ENCODE data around the gene PWWP2B. TPM values are rescaled to one million over a fixed set of nuclear protein-coding genes. Genes with fewer than 3 reads are reported as not detected.

Gene PWWP2B
- total and polyA plus RNA-seq, 10 of the 15 experiments (the other 5 are each of a cell fraction or from before 2014, with no cell fraction given), result 0.04 to 0.87 (median 0.35) TPM; not detected in 4

DNA sequence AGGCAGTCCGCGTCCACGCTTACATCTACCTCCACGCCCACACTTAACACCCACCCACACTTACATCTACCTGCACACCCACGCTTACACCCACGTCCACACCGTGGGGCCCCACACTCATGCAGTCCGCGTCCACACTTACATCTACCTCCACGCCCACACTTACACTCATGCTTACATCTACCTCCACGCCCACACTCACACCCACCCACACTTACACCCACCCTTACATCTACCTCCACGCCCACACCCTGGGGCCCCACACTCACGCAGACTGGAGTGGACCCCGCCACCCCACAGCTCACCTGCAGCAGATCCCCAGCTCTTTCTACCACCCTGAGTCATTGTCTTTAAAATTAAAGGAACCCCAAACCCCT, 32.4 kb upstream of the PWWP2B start:
- Histone ChIP-seq H3K79me2 (ENCODE audit: control insufficient read depth, insufficient read depth, low read length) (no peaks in the 10 kb centered on the region), H4K20me1 (ENCODE audit: control insufficient read depth, insufficient read depth) (no peaks in the 10 kb centered on the region), H3K27ac (ENCODE audit: control insufficient read depth, insufficient read depth) (no peak overlapping the region), H3K9me3 (replicated peaks; ENCODE audit: control insufficient read depth, insufficient read depth, low read length) (no peaks in the 10 kb centered on the region; the same call in 2 of the 3 replicates), H3K36me3 (ENCODE audit: control insufficient read depth in 2 of 2, insufficient read depth in 2 of 2, low read length in 1 of 2) (no peaks in the 10 kb centered on the region), H3K4me2 (ENCODE audit: control insufficient read depth, insufficient read depth) (no peak overlapping the region), H3K9ac (ENCODE audit: control insufficient read depth, insufficient read depth, low read length) (no peak overlapping the region), H3K4me3 (no peak overlapping the region), H2AFZ (ENCODE audit: control insufficient read depth, low read depth, low read length) (no peak overlapping the region), H3K27me3 (replicated peaks in 1 of 2; ENCODE audit: control insufficient read depth in 2 of 2, insufficient read depth in 2 of 2, low read length in 1 of 2) (no peaks in the 10 kb centered on the region), H3K4me1 (ENCODE audit: control insufficient read depth, insufficient read depth, low read length) (no peaks in the 10 kb centered on the region)
- BruUV-seq (replicated peaks), result no TSS peak
- DNase-seq (ENCODE audit: low read depth, low spot score) (no peak), ATAC-seq (no peak), FAIRE-seq (no peak)
- CTCF ChIA-PET, result no interaction called here
- TF ChIP-seq NFYB (IDR thresholded peaks at IDR 0.05; ENCODE audit: insufficient read depth, low read depth, low read length), result no peak
- TF ChIP-seq, protein P1, sequence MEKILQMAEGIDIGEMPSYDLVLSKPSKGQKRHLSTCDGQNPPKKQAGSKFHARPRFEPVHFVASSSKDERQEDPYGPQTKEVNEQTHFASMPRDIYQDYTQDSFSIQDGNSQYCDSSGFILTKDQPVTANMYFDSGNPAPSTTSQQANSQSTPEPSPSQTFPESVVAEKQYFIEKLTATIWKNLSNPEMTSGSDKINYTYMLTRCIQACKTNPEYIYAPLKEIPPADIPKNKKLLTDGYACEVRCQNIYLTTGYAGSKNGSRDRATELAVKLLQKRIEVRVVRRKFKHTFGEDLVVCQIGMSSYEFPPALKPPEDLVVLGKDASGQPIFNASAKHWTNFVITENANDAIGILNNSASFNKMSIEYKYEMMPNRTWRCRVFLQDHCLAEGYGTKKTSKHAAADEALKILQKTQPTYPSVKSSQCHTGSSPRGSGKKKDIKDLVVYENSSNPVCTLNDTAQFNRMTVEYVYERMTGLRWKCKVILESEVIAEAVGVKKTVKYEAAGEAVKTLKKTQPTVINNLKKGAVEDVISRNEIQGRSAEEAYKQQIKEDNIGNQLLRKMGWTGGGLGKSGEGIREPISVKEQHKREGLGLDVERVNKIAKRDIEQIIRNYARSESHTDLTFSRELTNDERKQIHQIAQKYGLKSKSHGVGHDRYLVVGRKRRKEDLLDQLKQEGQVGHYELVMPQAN (conservative IDR thresholded peaks at IDR 0.05), result no peak
- TF ChIP-seq, protein P2, sequence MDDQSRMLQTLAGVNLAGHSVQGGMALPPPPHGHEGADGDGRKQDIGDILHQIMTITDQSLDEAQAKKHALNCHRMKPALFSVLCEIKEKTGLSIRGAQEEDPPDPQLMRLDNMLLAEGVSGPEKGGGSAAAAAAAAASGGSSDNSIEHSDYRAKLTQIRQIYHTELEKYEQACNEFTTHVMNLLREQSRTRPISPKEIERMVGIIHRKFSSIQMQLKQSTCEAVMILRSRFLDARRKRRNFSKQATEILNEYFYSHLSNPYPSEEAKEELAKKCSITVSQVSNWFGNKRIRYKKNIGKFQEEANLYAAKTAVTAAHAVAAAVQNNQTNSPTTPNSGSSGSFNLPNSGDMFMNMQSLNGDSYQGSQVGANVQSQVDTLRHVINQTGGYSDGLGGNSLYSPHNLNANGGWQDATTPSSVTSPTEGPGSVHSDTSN (IDR thresholded peaks at IDR 0.05; ENCODE audit: insufficient replicate concordance, low read depth, low read length), result no peak
- SMC1A ChIA-PET (ENCODE audit: uncharacterized antibody, unreplicated experiment), result no interaction called here
- in situ Hi-C loops (cut with MboI), result no loop called here
- RAD21 ChIA-PET (ENCODE audit: unreplicated experiment), result no interaction called here
- POLR2A ChIA-PET, result no interaction called here
- intact Hi-C loops (cut with micrococcal nuclease; ENCODE audit: unreplicated experiment), result no loop called here
- 55% methylated on average over 9 of the region's 14 CpGs for WGBS (ENCODE audit: insufficient coverage, insufficient replicate concordance, low lambda C conversion rate, missing lambda C conversion rate)

DNA sequence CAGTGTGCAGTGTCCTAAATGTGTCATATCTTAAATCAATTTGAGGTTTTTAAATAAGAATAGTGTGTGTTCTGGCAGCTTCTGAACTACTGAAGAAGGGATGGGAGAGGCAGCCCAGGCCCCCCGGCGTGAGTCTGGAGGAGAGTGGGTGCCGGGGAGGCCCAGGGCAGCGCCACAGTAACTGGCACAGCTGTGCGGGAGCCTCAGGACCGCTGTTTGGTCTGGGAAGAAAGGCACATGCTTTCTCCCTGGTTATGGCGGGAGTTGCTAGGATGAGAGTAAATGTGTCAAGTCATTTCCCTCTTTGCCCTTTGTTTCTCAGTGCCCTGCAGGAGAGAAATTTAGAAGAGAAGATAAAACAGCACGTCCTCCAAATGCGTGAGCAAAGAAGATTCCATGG, 31.9 kb upstream of the PWWP2B start:
- Histone ChIP-seq H3K4me1 (ENCODE audit: control insufficient read depth, insufficient read depth, low read length) (no peaks in the 10 kb centered on the region), H3K9me3 (replicated peaks; ENCODE audit: control insufficient read depth, insufficient read depth, low read length) (no peaks in the 10 kb centered on the region; the same call in 2 of the 3 replicates), H2AFZ (ENCODE audit: control insufficient read depth, low read depth, low read length) (no peak overlapping the region), H3K9ac (ENCODE audit: control insufficient read depth, insufficient read depth, low read length) (no peak overlapping the region), H4K20me1 (ENCODE audit: control insufficient read depth, insufficient read depth) (no peaks in the 10 kb centered on the region), H3K27me3 (replicated peaks in 1 of 2; ENCODE audit: control insufficient read depth in 2 of 2, insufficient read depth in 2 of 2, low read length in 1 of 2) (no peaks in the 10 kb centered on the region), H3K79me2 (ENCODE audit: control insufficient read depth, insufficient read depth, low read length) (no peaks in the 10 kb centered on the region), H3K4me2 (ENCODE audit: control insufficient read depth, insufficient read depth) (no peak overlapping the region), H3K27ac (ENCODE audit: control insufficient read depth, insufficient read depth) (no peak overlapping the region), H3K36me3 (ENCODE audit: control insufficient read depth in 2 of 2, insufficient read depth in 2 of 2, low read length in 1 of 2) (no peaks in the 10 kb centered on the region), H3K4me3 (no peak overlapping the region)
- no peak for ATAC-seq
- ChIA-PET POLR2A (no interaction called here), RAD21 (ENCODE audit: unreplicated experiment) (no interaction called here), CTCF (no interaction called here), SMC1A (ENCODE audit: uncharacterized antibody, unreplicated experiment) (no interaction called here)
- no peak for DNase-seq (ENCODE audit: low read depth, low spot score)
- TF ChIP-seq SPI1 (IDR thresholded peaks at IDR 0.05; ENCODE audit: borderline replicate concordance, insufficient read depth, low read depth, low read length) (no peak), KLF5 (IDR thresholded peaks at IDR 0.05; ENCODE audit: partially characterized antibody) (no peak), ZNF384 (IDR thresholded peaks at IDR 0.05; ENCODE audit: borderline replicate concordance, low read depth, low read length) (no peak)
- TF ChIP-seq, protein P3, sequence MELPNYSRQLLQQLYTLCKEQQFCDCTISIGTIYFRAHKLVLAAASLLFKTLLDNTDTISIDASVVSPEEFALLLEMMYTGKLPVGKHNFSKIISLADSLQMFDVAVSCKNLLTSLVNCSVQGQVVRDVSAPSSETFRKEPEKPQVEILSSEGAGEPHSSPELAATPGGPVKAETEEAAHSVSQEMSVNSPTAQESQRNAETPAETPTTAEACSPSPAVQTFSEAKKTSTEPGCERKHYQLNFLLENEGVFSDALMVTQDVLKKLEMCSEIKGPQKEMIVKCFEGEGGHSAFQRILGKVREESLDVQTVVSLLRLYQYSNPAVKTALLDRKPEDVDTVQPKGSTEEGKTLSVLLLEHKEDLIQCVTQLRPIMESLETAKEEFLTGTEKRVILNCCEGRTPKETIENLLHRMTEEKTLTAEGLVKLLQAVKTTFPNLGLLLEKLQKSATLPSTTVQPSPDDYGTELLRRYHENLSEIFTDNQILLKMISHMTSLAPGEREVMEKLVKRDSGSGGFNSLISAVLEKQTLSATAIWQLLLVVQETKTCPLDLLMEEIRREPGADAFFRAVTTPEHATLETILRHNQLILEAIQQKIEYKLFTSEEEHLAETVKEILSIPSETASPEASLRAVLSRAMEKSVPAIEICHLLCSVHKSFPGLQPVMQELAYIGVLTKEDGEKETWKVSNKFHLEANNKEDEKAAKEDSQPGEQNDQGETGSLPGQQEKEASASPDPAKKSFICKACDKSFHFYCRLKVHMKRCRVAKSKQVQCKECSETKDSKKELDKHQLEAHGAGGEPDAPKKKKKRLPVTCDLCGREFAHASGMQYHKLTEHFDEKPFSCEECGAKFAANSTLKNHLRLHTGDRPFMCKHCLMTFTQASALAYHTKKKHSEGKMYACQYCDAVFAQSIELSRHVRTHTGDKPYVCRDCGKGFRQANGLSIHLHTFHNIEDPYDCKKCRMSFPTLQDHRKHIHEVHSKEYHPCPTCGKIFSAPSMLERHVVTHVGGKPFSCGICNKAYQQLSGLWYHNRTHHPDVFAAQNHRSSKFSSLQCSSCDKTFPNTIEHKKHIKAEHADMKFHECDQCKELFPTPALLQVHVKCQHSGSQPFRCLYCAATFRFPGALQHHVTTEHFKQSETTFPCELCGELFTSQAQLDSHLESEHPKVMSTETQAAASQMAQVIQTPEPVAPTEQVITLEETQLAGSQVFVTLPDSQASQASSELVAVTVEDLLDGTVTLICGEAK (IDR thresholded peaks at IDR 0.05; ENCODE audit: borderline replicate concordance), result no peak
- in situ Hi-C loops (cut with MboI) (no loop called here), intact Hi-C loops (cut with micrococcal nuclease; ENCODE audit: unreplicated experiment) (no loop called here)
- no TSS peak for BruUV-seq (replicated peaks)
- WGBS (ENCODE audit: insufficient coverage, insufficient replicate concordance, low lambda C conversion rate, missing lambda C conversion rate), result 64% methylated on average over 9 of the region's 9 CpGs
- FAIRE-seq, result no peak
